Activated CD4-positive, alpha-beta T cell treated with anti-CD3 and anti-CD28 coated beads for 1 hour (primary cell): ENCODE results near the gene METTL25B.

ENCODE experiments used
- DNase-seq: peaks from one replicate; pipeline ENCODE4 v3.0.0-alpha.2; 2020

Gene METTL25B

GRCh38 chr1:156728599-156729462 lies 562 bp downstream of the METTL25B start, which contains the start of gene ISG20L2:
ISG20L2 (minus strand) TSS chr1:156728766; CDS start chr1:156727652, 1,114 bp downstream.
- peak; percentile 92 for DNase-seq

GRCh38 chr1:156733989-156734584 lies 5.8 kb downstream of the METTL25B start:
- no peak for DNase-seq

- DNase-seq: no peak
Measured at GRCh38 chr1:156738407-156738806, 10.1 kb downstream of the METTL25B start.

- DNase-seq: no peak
Measured at GRCh38 chr1:156738916-156739315, 10.6 kb downstream of the METTL25B start.

- no peak for DNase-seq
Measured at GRCh38 chr1:156740237-156740740, 12.0 kb downstream of the METTL25B start.

GRCh38 chr1:156740741-156741480 lies 12.6 kb downstream of the METTL25B start, which contains the start of gene MRPL24:
MRPL24 (minus strand) TSS chr1:156741088; CDS start chr1:156738704, 2,384 bp downstream.
- peak; percentile 93 for DNase-seq

GRCh38 chr1:156741481-156741983 lies 13.3 kb downstream of the METTL25B start:
- DNase-seq: no peak

- no peak for DNase-seq
Measured at GRCh38 chr1:156742017-156742416, 13.7 kb downstream of the METTL25B start.

GRCh38 chr1:156742801-156743200 lies 14.5 kb downstream of the METTL25B start:
- no peak for DNase-seq

- DNase-seq: no peak
Measured at GRCh38 chr1:156743367-156744302, 15.4 kb downstream of the METTL25B start.

GRCh38 chr1:156744344-156744743 lies 16.1 kb downstream of the METTL25B start:
- DNase-seq: no peak

- DNase-seq: no peak
Measured at GRCh38 chr1:156744786-156745419, 16.6 kb downstream of the METTL25B start.

GRCh38 chr1:156745881-156746280 lies 17.6 kb downstream of the METTL25B start:
- DNase-seq: no peak

- no peak for DNase-seq
Measured at GRCh38 chr1:156746406-156746727, 18.1 kb downstream of the METTL25B start.

GRCh38 chr1:156746728-156747631 lies 18.7 kb downstream of the METTL25B start:
- DNase-seq: no peak

- no peak for DNase-seq
Measured at GRCh38 chr1:156747742-156748669, 19.7 kb downstream of the METTL25B start.

- no peak for DNase-seq
Measured at GRCh38 chr1:156748670-156749418, 20.6 kb downstream of the METTL25B start.

GRCh38 chr1:156749419-156750118 lies 21.3 kb downstream of the METTL25B start:
- DNase-seq: no peak
